GM15510 (cell line): ENCODE results near the gene M1AP.

Source experiments
- POLR2A ChIP-seq: IDR thresholded peaks from 3 replicates; pipeline ENCODE4 v1.6.1; 2011; ENCODE audit warnings: borderline replicate concordance; ENCODE audit not compliant: insufficient read length; ENCODE audit errors: extremely low read depth

M1AP gene

GRCh38 chr2:74625658-74626425, 22.3 kb downstream of the M1AP start:
- TF ChIP-seq POLR2A, result no peak

GRCh38 chr2:74620671-74621070, 27.5 kb downstream of the M1AP start:
- TF ChIP-seq POLR2A, result no peak

- TF ChIP-seq POLR2A, result no peak
Observed at GRCh38 chr2:74619651-74620297, 28.4 kb downstream of the M1AP start.

- no peak for TF ChIP-seq POLR2A
Observed at GRCh38 chr2:74618410-74619083, 29.6 kb downstream of the M1AP start.

- TF ChIP-seq POLR2A, result no peak
Observed at GRCh38 chr2:74617122-74617521, 31.0 kb downstream of the M1AP start.

- TF ChIP-seq POLR2A, result no peak
Observed at GRCh38 chr2:74606927-74607326, 41.2 kb downstream of the M1AP start.

- TF ChIP-seq POLR2A, result no peak
Observed at GRCh38 chr2:74603282-74604000, 44.7 kb downstream of the M1AP start.

- no peak for TF ChIP-seq POLR2A
Observed at GRCh38 chr2:74602586-74603281, 45.4 kb downstream of the M1AP start.

- no peak for TF ChIP-seq POLR2A
Observed at GRCh38 chr2:74599676-74600075, 48.5 kb downstream of the M1AP start.

GRCh38 chr2:74597410-74597809, 50.7 kb downstream of the M1AP start:
- no peak for TF ChIP-seq POLR2A

GRCh38 chr2:74596584-74596983, 51.5 kb downstream of the M1AP start:
- TF ChIP-seq POLR2A, result no peak

- TF ChIP-seq POLR2A, result no peak
Observed at GRCh38 chr2:74593826-74594772, 54.0 kb downstream of the M1AP start.

GRCh38 chr2:74588664-74589063, 59.5 kb downstream of the M1AP start:
- TF ChIP-seq POLR2A, result no peak
